GM13976 (cell line): ENCODE data around the gene CEP55.

ENCODE experiments used
- DNase-seq: peaks from one replicate; pipeline ENCODE4 v3.0.0; 2012; ENCODE audit warnings: low spot score
- CTCF ChIP-seq: IDR thresholded peaks from 2 replicates; pipeline ENCODE4 v1.5.1; 2012; ENCODE audit warnings: borderline replicate concordance, mild to moderate bottlenecking; ENCODE audit not compliant: insufficient read depth; ENCODE audit errors: extremely low read depth, missing control alignments, control extremely low read depth
- in situ Hi-C: fragments of 300-500 bp; cut with MboI; formaldehyde crosslinking; loops from one replicate; pipeline ENCODE4 v1.12.0; 2022; ENCODE audit warnings: low sequenced_read_pairs, mixed read lengths, inconsistent platforms; ENCODE audit not compliant: unreplicated experiment

Gene CEP55

GRCh38 chr10:93468461-93469213, 27.8 kb upstream of the CEP55 start:
- DNase-seq = no peak
- in situ Hi-C loops = no loop called here
- TF ChIP-seq CTCF = no peak

- TF ChIP-seq CTCF = no peak
- no peak for DNase-seq
- in situ Hi-C loops = no loop called here
Measured at GRCh38 chr10:93469454-93469853, 27.0 kb upstream of the CEP55 start.

- TF ChIP-seq CTCF = no peak
- in situ Hi-C loops = no loop called here
- no peak for DNase-seq
Measured at GRCh38 chr10:93471110-93471651, 25.2 kb upstream of the CEP55 start.

- no peak for TF ChIP-seq CTCF
- in situ Hi-C loops = no loop called here
- no peak for DNase-seq
Measured at GRCh38 chr10:93473161-93473560, 23.3 kb upstream of the CEP55 start.

GRCh38 chr10:93473804-93474472, 22.5 kb upstream of the CEP55 start:
- no peak for TF ChIP-seq CTCF
- DNase-seq = no peak
- in situ Hi-C loops = no loop called here

- no peak for TF ChIP-seq CTCF
- in situ Hi-C loops = no loop called here
- no peak for DNase-seq
Measured at GRCh38 chr10:93475227-93475626, 21.2 kb upstream of the CEP55 start.
